CD4-positive, alpha-beta T cell treated with Interleukin-4 for 4 hours (primary cell): Measurements from ENCODE around the gene PHF14.
"Not testable (repeated sequence)": the region's sequence is repeated elsewhere in the genome, so short reads cannot be mapped to it uniquely, and the experiment has no call there.

Experiments
- DNase-seq: peaks from one replicate; pipeline ENCODE4 v3.0.0-alpha.2; 2020

Gene PHF14

GRCh38 chr7:10981317-10981716 lies 7.6 kb downstream of the PHF14 start:
- no peak for DNase-seq

DNA sequence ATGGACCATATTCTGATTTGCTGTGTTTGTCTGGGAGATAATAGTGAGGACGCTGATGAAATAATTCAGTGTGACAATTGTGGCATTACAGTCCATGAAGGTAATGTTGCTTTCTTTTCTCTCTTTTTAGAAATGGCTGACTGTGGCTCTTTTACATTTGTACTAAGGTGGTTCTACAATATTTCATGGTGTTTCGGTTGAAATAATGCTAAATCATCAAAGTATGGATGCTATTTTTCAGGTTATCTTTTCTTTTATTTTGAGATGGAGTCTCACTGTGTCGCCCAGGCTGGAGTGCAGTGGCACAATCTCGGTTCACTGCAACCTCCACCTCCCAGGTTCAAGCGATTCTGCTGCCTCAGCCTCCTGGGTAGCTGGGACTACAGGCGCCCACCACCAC lies 17.1 kb downstream of the PHF14 start:
- not testable (repeated sequence) for DNase-seq

GRCh38 chr7:10995482-10996166 lies 22.0 kb downstream of the PHF14 start:
- DNase-seq: not testable (repeated sequence)

DNA sequence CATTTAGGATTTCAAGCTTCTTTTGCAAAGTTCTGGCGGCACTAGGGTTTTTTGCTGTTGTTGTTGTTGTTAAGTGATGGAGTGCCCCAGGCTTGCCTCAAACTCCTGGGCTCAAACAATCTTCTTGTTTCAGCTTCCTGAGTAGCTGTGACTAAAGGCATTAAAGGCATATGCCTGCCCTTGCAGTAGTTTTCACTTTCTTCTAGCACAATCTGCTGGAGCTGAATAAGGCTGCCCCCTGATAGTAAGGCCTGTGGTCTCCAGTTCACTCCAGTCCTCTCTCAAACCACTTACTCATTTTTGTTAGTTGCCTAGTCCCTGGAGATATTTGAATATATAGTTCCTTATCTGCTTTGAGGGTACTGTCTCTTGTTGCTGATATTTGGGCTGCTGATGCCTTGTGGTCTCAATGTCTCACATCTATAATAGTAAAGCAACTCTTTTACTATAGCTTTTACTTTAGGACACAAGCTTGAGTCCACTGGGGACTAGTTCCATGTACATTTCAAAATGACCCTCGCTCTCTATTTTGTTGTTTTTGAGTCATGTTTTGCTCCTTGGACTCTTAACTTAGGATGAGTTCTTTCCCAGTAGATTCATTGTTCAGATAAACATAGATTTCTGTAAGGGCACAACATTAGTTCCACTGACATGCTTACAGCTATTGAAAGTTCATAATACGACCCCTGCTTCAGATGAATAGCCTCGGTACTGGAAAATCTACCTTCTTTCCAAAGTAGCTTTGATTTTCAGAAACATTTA lies 25.5 kb downstream of the PHF14 start:
- no peak for DNase-seq

DNA sequence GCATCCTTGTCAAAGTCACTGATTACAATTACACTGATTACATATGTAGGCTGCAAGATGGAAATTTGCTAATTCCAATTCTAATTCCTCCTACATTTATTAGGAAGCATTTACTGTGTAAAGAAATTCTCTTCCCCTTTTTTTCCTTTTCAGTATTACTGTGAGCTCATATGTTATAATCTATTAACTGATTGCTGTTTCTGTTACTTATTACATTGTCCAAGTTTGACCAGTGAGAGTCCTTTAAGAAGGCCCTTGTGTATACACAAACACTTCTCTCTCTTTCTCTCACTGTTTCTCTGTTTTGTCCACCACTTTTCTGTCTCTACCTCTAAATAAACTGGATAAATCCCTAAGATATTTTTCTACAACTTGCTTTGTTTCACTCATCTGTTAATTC lies 31.5 kb downstream of the PHF14 start:
- no peak for DNase-seq

DNA sequence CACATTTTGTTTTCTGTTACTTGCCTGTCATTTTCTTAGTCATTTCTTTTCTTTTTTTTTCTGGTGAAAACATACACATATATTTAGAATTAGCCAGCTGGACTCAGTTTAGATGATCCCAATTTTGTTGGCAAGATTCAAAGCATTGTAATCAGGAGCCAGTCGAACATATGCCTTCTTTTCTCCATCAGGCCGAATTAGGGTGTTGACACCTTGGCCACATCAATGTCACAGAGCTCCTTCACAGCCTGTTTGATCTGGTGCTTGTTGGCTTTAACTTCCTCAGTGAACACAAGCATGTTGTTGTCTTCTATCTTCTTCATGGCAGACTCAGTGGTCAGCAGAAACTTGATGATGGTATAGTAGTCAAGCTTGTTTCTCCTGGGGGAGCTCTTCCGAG lies 32.6 kb downstream of the PHF14 start:
- DNase-seq: no peak

DNA sequence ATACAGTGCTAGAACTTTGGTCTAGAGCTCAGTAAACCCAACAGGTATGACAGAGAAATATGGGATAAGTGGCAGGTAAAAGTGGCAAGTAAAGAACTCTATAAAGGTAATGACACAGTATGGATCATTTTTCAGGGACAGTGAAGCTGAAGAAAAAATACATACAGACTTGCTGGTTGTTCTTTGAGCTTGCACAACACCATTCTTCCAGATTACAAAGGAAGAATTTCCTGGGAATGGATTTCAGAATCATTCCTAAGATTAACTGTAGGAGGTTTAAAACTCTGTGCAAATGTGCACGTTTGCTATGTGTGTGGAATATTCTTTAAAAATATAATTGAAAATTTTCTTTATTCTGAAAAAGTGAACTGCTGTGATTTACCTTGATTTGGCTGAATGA lies 36.0 kb downstream of the PHF14 start:
- no peak for DNase-seq

GRCh38 chr7:11021468-11021867 lies 47.8 kb downstream of the PHF14 start:
- DNase-seq: no peak

GRCh38 chr7:11026452-11027359 lies 53.0 kb downstream of the PHF14 start:
- DNase-seq: no peak

DNA sequence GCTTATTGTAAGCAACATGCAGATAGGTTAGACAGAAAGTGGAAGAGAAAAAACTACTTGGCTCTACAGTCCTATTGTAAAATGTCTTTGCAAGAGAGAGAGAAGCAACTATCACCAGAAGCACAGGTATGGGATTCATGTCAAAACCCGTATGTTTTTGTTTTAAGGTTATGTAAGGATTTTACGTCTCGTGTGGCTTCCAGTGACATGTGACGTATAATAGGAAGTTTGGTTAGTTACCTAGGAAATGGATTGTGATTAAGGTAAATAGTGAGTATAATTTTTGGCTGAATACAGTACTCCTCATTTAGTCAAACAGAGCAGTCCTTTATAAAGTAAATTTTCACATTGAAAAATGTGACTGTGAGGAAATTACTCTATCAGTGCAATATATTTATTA lies 62.0 kb downstream of the PHF14 start:
- DNase-seq: no peak

GRCh38 chr7:11039974-11040373 lies 66.3 kb downstream of the PHF14 start:
- no peak for DNase-seq

DNA sequence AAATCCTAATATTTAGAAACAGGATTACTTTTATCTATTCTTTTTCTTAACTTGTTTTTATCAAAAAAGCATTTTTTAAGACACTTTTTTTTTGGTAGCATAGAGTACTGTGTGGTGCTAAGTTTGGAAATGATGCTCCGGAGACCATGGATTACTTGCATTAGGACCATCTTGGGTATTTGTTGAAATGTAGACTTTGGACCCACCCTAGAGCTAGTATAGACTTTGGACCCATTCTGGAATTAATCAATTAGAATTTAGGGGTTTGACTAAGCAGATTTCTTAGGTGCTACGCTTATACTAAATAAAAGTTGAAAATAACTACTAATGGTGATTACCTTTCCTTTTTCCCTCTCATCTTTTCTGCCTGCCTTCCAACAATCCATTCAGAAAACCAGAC lies 80.4 kb downstream of the PHF14 start:
- no peak for DNase-seq

- DNase-seq: no peak
Measured at GRCh38 chr7:11060893-11061292, 87.2 kb downstream of the PHF14 start.

- DNase-seq: no peak
Measured at GRCh38 chr7:11062110-11062509, 88.4 kb downstream of the PHF14 start.

GRCh38 chr7:11069591-11069990 lies 95.9 kb downstream of the PHF14 start:
- DNase-seq: no peak

GRCh38 chr7:11077816-11078215 lies 104.1 kb downstream of the PHF14 start:
- no peak for DNase-seq

GRCh38 chr7:11078247-11078834 lies 104.7 kb downstream of the PHF14 start:
- DNase-seq: no peak

DNA sequence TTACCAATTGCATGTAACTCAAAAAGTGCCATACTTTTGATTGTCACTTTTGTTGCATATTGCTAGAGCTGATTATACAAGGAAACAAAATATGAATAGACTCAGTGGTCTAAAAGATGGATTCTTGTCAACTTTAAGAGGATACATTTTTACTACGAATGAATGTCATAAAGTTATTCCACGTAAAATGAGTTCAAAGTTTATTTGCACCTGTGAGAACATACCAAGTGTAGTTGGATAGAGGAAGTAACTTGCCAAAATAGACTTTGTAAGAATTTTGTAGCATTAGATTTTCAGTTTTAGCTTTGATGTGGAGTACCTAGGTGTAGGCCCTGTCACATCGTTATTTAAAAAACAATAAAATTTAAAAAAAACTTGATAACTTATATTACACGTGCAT lies 106.2 kb downstream of the PHF14 start:
- no peak for DNase-seq

GRCh38 chr7:11082121-11082520 lies 108.4 kb downstream of the PHF14 start:
- no peak for DNase-seq

DNA sequence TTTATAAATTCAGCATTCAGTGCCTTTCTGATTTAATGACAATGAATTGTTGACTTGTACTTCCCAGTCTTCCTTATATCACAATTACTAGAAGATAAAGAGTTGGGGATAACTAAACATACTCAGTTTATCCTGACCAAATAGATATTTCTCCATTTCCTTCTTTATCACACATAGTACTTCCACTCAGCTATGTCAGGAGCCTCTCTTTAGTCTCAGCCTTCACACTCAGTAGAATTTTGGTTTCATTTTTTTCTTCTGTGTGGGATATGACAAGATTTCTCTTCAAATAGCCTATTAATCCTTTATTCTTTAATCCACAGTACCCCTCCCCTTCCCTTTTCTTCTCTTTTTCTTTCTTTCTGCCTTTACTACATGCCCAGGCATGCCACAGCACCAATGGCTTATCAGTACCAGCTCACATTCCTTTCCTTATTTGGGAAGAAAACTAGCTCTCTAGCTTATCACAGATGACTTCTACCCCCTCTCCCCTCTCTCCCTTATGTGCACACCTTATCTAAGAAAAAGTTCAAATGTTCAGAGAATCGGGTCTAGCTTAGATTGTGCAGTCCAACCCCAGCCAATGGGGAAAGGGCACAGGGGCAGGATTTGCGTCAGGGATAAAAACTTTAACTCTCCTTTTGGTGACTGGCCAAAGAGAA lies 109.0 kb downstream of the PHF14 start:
- no peak for DNase-seq

- no peak for DNase-seq
Measured at GRCh38 chr7:11083214-11083568, 109.5 kb downstream of the PHF14 start.

- no peak for DNase-seq
Measured at GRCh38 chr7:11104578-11104977, 130.9 kb downstream of the PHF14 start.

DNA sequence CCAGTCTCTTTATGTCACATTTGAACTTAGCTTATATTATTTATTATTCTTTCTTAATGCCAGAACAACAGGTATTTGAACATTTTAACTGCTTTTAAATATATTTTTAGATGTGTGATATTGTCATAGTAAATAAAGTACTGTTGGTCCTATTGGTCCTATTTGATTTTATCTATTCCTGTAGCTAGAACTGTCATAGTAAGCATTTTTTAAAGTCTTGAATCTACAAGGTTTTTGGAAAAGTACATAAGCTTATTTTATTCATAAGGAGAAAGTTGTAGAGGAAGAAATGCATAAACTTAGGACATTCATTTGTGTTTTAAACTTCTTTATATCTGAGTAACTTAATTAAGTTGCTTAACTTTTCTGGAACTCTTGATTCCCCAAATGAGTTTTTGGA lies 136.0 kb downstream of the PHF14 start:
- no peak for DNase-seq
